Fibroblast of the aortic adventitia (primary cell): Measurements from ENCODE around the gene KLHL34. TPM values are rescaled to one million over a fixed set of nuclear protein-coding genes. Genes with fewer than 3 reads are reported as not detected.

Experiments
- DNase-seq: peaks from one replicate; pipeline ENCODE4 v3.0.0-alpha.2; 2010; ENCODE audit warnings: low read depth
- H3K4me3 ChIP-seq: 2 replicates; pipeline ENCODE4 v1.5.1; 2011; ENCODE audit warnings: low read depth, mild to moderate bottlenecking, control low read depth, low read length, moderate library complexity
- CTCF ChIP-seq: IDR thresholded peaks from 2 replicates; pipeline ENCODE4 v1.5.1; 2011; ENCODE audit warnings: mild to moderate bottlenecking, low read length, control low read depth, inconsistent platforms; ENCODE audit not compliant: insufficient read depth
- total RNA-seq: library from RNA; depleted of rRNA; stranded (reverse); fragments of >200 nt; gene quantifications from 2 replicates; pipeline ENCODE4 v1.2.3, GENCODE V29; 2012; ENCODE audit warnings: low replicate concordance

KLHL34 gene
- total RNA-seq, 1 donor: not detected

- TF ChIP-seq CTCF: no peak
- no peak for DNase-seq
- H3K4me3 ChIP-seq: no peak overlapping the region
These were observed 8.5 kb upstream of the KLHL34 start for GRCh38 chrX:21666679-21667078.

GRCh38 chrX:21666252-21666651 is 8.1 kb upstream of the KLHL34 start:
- no peak for TF ChIP-seq CTCF
- DNase-seq: no peak

DNA sequence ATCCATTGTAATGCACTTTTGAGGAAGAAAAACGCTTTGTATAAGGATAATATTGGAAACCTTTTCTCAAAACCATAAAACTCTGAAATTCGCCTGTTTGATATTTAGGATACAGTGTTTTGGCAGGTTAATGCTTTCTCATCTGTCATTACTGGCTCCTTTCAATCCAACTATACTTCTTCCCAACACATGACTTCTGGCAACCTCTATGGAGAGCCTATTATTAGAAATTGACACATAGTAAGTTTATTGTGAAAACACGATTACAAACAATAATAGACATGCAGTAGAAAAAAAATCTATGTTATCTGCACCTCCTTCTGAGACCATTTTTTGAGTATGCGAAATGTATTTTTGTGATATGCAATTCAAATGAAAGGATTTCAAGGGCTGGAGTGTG is 4.6 kb upstream of the KLHL34 start:
- no peak overlapping the region for H3K4me3 ChIP-seq
- no peak for DNase-seq
- no peak for TF ChIP-seq CTCF

More at GRCh38 chrX:21666252-21666651, 8.1 kb upstream of the KLHL34 start:
- H3K4me3 ChIP-seq: no peak overlapping the region

- no peak for DNase-seq
- no peak overlapping the region for H3K4me3 ChIP-seq
- no peak for TF ChIP-seq CTCF
These were observed 3.2 kb upstream of the KLHL34 start for GRCh38 chrX:21661316-21661715.

- DNase-seq: no peak
- no peak overlapping the region for H3K4me3 ChIP-seq
- TF ChIP-seq CTCF: no peak
These were observed 2.0 kb upstream of the KLHL34 start for GRCh38 chrX:21660156-21660555.

DNA sequence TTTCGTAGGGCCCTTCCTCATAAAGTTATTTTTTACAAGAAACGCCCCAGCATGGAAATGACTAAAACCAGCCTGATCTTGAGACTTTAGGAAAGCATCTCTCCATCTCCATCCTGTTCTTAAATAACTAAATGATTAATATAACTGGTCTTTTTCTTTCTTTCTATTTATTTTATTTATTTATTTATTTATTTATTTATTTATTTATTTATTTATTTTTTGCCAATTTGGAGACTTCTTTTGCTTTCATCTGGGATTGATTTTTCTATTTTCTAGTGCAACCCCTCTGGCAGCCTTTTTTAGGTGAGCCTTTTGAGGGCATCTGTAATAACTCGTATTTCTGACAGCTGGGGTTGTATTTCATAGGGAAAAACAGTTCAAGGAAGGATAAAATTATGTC is 1.2 kb upstream of the KLHL34 start:
- H3K4me3 ChIP-seq: no peak overlapping the region
- DNase-seq: no peak
- no peak for TF ChIP-seq CTCF

GRCh38 chrX:21658746-21659145 is 616 bp upstream of the KLHL34 start:
- TF ChIP-seq CTCF: no peak
- no peak for DNase-seq
- H3K4me3 ChIP-seq: no peak overlapping the region
